OCI-M2 (cell line): ENCODE results near the gene MORC1.
"Not testable (repeated sequence)": the region's sequence is repeated elsewhere in the genome, so short reads cannot be mapped to it uniquely, and the experiment has no call there.

Experiments used
- DNase-seq: peaks from one replicate; lab custom pipeline; 2025; ENCODE audit not compliant: unreplicated experiment; lab: John Stamatoyannopoulos, UW

Gene MORC1

DNA sequence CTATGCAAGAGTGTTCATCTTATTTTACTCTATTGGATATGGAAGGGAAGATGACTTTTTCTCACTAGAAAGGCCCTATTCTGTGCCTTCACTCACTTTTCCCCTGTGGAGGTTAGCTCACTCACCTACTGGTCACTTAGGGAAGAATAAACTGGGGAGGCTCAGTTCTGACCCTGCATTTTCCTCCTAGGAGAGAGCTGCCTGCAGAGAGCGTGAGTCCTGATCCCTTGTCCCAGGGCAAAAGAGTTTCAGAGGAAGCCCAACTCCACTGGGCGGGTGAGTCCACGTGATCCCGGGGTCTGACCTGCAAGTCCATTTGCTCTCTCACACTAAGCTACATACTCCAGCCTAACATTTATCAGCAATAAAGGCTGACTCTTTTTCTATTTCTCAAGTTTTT is 8.4 kb downstream of the MORC1 start:
- no peak for DNase-seq

DNA sequence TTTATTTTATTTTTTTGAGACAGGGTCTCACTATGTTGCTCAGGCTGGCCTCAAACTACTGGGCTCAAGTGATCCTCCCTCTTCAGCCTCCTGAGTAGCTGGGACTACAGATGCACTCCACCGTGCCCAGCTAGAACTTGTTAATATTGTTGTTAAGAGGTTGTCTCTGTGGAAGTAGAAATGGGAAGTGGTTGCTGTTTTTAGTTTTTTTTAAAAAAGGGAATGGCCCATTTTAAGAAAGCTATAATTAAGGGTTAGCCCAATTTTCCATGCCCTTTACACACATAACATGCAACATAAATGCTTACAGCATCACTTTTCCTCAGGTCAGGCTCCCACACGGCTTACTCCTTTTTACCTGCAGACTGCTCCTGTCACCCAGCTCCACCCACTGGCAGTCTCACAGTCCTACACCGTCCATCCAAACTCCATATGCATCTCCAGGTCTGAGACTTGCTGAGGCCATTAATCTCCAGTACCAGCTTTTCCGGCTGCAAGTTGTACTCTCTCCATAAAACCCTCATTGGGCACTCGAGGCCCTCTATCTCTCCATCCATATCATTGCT is 19.8 kb downstream of the MORC1 start:
- no peak for DNase-seq

DNA sequence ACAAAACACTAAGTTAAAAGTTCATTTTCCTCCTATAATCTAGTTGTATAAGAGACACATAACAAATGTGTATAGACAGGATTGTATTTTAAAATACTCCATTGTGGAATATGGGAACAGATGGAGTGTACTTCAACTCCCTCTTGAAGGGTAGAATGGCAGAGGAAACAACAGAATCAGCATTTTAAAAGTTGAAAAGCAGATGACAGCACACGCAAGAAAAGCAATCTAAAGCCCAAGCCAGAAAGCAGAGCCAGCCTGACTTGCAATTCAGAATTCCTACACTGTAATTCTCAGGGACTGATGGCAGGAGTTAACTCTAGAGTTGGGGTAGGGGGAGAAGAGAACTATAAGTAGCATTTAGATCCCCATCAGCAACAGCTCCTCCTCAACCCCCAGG is 22.8 kb downstream of the MORC1 start:
- no peak for DNase-seq

DNA sequence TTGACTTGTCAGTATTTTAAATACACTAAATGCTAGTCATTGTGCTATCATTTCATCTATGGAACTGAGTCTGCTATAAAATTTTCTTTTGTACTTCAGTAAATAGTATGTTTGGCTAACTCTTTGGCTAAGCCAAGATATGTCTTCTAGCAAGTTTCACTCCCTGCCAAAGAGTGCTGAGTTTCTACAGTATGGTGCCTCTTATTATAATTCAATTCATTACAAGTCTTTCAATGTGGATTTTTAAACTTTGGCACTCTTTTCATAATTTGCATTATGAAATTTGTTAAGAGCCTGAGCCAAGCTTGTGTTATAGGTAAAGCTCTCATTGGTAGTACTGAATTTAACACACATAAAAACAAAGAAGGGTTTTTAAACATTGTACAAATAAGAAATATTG is 24.4 kb downstream of the MORC1 start:
- DNase-seq = no peak

DNA sequence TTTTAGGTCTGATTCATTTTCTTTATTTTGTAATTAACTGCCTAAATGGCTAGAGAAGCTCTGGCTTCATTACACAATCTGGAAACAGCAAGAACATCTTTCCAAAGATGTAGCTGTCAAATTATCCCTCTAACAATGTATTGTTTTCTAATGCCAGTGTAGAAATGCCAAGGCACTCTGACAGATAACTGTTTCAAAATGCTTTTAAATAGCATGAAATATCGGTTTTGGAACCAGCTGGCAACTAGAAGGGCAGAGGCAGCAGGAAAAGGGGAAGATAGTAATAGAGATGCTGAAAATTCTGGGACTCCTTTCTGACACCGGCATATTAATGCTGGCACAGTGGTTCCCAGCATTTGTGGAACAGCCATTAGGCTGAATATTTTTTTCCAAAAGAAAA is 26.1 kb downstream of the MORC1 start:
- no peak for DNase-seq

DNA sequence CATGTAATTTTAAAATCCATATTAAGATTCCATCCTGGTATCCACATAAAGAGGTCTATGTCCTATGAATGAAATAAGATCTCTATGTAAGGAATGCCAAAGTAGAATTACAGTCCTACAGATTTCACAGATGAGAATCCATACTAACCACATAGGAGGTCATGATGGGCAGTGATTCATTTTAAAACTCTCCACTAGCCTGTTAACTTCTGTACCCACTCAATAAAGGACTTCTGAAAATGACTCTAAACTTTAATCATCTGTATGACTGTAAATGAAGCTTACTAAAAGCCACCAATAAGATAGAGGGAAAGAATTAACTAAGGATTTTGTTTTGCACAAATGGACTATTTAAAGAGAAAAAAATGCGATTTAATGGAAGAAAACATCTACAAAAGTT is 28.7 kb downstream of the MORC1 start:
- DNase-seq = no peak

DNA sequence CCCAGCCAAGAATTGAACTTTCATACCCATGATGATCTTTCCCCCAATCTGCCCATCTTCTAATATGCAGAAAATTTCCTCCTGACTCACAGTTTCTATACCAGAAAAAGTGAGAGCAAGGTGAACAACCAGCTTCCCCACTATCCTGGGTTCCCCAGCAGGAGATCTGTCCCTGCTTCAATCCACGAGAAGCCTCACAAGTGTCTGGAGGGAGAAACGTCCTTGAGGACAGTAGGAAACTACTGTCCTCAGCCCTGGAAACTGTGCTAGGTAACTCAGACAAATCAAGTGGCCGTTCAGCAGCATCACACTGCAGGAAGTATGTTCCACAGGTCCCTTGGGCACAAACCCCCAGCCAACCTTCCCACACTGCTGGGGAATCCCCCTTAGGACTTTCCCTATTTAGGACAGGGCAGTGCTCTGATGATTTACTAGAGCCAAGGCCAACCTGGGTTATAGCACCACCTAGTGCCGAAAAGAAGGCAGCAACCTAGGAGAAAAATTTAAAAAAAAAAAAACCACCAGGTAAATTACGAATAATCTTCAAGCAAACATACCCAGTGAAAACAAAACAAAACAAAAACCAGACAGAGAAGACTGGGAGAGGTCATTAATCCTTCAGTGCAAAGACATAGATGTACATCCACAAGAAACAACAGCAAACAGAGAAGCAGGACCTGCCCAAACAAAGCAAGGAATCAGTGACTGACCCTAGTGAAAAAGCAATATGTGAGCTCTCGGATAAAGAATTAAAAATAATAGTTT is 36.0 kb downstream of the MORC1 start:
- no peak for DNase-seq

DNA sequence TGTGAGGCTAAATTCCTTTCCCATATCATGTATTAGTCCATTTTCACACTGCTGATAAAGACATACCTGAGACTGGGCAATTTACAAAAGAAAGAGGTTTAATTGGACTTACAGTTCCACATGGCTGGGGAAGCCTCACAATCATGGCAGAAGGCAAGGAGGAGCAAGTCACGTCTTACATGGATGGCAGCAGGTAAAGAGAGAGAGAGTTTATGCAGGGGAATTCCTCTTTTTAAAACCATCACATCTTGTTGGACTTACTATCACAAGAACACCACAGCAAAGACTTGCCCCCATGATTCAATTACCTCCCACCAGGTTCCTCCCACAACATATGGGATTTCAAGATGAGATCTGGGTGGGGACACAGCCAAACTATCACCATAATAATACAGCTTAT is 37.8 kb downstream of the MORC1 start:
- not testable (repeated sequence) for DNase-seq

DNA sequence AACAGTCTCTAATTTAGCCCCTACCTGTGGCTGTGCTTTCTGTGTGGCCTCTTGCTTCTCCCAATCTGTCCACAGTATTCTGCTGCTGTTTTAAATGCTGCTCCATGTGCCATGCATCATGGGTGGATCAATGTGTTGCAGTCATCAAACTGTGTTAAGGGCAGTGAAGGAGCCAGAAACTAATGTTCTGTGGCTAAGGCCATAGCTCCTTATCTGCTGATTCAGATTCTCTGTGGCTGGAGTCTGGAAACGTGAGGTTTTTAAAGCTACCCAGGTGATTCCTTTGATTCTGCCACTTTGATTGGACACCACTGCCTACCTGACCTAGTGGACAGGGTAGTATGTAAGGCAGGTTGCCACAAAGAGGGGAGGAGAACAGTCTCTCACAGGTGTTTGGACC is 44.8 kb downstream of the MORC1 start:
- DNase-seq = no peak

DNA sequence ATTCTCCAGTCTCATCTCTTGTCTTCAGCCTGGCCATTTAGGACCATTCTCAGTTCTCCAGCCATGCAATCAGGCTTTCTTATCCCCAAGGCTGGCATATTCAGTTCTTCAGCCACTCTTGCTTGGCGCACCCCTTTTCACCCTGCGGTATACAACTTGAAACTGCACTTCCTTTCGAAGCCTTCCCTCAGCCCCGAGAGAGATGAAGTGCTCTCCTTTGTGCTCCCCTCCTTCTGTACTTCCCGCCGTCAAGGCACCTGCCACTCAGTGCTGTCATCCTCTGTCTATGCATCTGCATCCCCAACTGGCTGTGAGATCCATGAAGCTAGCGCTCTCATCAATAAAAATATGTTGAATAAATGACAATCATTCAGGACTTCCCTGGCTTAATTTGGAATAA is 45.7 kb downstream of the MORC1 start:
- no peak for DNase-seq

DNA sequence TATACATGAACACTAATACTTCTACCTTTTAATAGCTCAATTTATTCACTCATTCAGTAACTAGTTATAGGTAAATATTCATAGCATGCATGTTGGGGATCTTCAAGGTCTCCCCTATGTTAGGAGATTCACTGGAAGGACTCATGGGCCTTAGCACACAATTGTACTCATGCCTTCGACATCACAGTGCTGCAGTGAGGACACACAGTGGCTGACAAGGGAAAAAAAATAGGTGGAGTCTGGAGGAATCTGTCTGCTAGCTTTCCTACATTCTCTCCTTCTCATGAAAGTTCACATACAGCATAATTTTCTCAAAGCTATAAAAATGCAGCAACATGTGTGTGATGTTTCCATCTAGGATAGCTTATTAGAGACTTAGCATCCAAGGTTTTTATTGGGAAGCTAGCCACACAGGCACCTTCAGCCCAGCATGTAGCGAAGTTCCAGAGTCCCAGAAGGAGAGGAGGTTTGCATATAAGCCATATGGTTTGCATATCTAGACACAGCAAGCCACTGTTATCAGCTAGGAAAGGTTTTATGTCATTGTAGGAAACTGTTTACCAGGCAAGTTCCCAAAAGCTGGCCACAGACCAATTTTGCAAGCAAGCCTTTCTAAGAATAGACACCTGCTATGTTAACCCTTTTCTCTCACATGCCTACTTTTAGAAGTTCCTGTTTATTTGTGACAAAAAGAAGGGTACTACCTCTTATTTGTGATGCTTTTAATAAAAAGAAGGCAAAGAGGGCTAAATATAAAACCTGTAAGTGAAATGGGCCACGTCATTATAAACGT is 46.4 kb downstream of the MORC1 start:
- peak; percentile 70 for DNase-seq

DNA sequence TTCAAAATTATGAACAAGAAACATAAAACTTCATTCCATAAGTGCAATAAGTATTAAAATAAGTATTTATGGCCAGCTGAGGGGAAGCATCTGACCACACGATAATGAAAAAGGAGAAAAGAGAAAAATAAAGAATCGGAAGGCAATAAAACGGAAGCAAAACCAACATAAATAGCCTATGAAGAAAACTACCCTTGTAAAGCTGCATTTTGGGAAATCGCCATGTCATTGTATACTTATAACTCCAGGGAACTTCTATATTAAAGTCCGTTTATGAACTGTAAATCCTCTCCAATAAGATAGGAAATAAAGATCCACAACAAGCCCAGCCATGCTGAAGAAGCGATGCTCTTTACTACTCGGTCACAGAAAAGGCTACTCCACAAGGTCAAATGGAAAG is 47.7 kb downstream of the MORC1 start:
- DNase-seq = no peak

DNA sequence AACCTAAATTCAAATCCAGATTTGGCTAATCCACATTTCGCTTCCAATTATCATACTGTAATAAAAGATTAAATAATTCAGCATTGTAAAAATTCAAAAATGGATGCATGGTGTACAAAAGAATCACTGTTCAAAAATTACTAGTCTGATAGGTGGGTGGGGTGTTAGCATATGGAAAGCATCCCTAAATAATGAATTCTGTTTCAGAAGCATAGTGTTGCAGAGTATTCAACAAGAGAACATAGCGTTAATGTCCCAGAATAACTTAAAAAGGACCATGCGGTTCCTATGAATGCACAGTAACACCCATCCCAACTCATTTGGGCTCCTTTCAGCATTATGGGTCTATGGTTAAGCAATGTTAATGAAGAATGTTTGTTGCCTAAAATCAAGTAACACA is 51.1 kb downstream of the MORC1 start:
- DNase-seq = no peak

DNA sequence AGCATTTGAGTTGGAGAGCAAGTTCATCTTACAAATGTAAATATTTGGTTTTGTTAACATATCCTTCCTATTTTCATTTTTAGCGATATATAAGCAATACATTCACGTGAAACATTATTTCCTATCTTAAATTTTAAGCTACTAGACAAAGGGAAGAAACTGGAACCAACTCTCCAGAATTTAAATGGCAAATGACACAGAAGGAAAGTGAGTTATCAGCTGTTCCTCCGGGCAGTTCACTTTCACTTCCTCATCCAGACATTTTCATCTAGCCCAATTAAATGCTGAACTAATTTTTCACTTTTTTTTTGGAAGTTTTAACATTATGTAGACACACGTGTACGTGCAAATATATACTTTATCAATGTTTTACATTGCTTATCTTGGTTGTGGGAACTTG is 58.7 kb downstream of the MORC1 start:
- no peak for DNase-seq

DNA sequence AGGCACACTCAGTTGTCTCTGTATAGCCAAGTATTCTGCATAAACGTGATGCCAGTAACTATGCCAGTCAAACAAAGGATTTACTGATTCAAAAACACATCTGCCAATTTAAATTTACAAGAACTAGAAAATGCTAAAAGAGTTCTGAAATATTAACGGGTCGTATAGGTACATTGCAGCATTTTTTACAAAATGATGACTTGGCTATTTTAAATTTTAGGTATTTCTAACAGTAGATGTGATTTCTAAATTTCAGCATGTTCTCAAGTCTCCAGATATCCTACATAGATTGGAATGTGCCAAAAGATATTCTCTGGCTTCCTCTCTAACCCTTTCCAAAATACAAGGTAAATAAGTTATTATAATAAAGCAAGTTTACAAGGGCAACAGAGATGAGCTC is 60.3 kb downstream of the MORC1 start:
- no peak for DNase-seq

DNA sequence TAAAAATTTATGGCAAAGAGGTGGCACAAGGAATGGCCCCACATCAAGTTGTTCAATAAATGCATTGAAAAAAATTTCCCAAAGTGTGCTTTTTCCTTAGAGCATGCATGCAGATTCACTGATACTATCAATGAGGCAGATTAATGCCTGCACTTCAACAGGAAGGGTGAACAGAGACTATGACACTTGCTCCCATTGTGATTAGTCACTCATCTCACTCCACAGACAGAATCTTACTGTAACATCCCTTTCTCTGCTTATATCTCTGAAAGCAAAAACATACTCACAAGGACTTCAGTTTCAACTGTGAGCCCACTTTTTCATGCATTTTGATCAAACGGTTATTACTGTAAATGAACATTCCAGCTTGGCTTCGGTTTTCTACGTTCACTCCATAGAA is 60.9 kb downstream of the MORC1 start:
- DNase-seq = no peak

DNA sequence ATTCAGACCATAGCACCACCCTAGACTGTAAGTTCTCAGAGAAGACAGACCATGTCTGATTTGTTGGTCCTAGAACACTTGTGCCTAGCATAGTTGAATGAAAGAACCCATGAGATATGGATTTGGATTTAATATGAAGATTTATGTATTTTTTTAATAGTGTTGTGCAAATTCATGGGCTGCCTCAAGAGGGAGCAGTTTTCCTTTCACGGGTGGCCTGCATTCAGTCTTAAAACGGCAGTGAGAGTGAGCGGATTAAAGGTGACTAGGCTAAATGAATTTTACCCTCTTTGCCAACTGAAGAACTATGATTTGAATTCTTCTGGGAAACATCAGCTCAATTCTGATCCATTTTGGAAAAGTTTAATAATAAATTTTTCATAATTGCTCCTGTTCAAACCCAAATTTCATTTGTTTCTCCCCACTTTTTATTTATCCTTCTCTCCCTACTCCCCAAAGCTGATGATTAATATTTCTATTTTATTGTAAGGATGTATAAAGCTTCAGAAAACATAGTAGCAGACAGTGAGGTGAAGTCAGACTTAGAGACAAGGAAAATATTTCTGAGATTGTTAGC is 67.3 kb downstream of the MORC1 start:
- no peak for DNase-seq

DNA sequence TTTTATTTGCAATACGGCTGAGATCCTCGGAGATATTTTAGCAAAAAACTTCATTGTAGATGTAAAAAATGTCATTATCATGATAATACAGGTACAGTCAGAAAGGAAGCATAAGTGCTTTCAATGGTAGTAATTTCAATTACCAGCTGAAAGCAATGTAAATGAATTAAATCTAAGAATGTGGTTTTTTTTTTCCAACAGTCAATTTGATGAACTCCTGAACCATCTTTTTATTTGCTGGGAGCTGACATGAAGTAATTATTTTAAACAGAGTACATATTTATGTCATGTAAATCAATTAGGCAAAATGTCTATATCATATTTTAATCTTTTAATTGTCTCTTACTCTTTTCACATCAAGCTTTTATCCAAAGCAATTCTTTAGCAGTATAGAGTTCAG is 70.6 kb downstream of the MORC1 start:
- no peak for DNase-seq

DNA sequence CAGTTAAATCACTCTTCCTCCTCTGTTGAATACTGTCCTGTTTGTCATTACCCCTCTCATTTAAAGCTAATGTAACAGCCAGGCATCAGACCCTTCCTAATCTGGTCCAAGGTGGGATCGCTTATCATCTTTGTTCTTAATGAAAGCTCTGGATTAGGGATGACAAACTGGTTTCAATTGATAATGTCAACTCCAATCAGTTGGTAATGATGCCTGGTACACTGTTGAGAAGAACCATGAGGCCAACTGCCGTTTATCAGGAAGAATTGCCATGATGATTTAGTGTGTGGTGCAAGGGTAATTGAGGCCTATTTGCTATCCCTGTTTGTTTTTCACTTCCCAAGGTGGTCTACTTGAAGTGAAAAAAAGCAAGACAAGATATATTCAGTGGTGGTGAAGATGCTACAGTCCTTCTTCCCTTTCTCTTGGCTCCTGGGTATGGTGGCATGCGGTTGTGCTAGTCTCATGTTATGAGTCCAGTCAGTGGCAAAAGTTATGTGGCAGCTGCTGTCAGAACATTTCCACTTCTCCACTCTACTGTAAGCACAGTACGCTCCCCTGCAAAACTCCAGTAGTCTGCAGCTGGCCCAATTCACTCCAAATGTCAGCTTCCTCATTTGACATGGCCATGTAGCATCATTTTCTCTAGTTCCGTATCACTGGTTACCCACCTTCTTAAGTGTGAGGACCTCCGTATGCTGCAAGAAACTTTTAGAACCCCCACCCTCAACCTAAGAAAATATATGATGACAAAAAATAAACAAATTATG is 72.5 kb downstream of the MORC1 start:
- no peak for DNase-seq

DNA sequence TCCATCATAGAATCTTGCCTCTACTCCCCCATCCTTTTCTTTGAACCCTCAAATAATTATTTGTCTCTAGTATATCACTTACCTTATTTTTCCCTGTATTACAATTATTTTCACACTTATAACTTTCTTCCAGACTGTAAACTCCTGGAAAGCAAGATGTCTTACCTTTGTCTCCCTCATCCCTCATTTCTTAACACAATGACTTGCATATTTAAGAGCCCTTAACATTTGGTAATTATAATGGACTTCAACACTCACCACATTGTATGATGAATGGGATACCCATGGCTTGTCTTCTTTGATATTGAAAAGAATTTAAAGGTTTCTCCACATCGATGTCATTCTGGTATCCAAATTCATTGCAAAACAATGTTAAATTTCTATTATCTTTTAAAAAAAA is 82.9 kb downstream of the MORC1 start:
- DNase-seq = no peak

DNA sequence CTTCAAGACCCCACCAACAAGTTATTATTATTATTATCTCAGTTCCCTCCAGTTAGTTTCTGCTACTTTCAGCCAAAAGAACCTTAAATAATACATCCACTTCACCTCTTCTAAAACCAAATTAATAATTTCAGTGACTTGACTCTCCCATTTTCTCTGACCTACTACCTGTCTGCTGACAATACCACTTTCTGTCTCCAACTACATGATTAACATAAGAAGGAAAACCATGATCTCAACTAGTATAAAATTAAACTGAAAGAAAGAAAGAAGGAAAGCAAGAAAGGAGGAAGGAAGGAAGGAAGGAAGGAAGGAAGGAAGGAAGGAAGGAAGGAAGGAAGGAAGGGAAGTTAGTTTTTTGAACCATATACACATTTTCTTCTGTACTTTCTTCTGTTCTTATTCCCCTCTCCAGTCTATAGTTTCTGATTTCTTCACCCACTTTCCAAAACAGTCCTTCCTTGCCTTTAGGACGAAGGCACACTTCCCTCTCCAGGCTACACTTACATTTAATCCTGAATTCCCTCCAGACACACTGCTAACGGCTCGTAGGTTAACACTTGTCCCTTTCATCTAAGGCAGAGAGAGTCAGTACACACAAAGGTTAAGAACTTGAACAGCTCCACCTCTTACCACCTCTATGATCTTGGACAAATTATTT is 84.8 kb downstream of the MORC1 start:
- no peak for DNase-seq
